H9 (cell line): Measurements from ENCODE around the gene MYO10. TPM values are rescaled to one million over a fixed set of nuclear protein-coding genes. Genes with fewer than 3 reads are reported as not detected.

Experiments
- DNase-seq: peaks from one replicate; pipeline ENCODE4 v3.0.0-alpha.2; 2017
- H2AFZ ChIP-seq: one replicate; pipeline ENCODE4 v1.6.1; 2013; ENCODE audit warnings: mild to moderate bottlenecking, low read length, control low read depth, moderate library complexity
- H2AK5ac ChIP-seq: 2 replicates; pipeline ENCODE4 v1.6.1; 2013; ENCODE audit warnings: low read length, control low read depth, mixed read lengths; ENCODE audit not compliant: insufficient read length
- H2BK120ac ChIP-seq: one replicate; pipeline ENCODE4 v1.6.1; 2013; ENCODE audit warnings: low read depth, mild to moderate bottlenecking, low read length, control low read depth, inconsistent platforms; ENCODE audit not compliant: poor library complexity, severe bottlenecking
- H2BK12ac ChIP-seq: 2 replicates; pipeline ENCODE4 v1.6.1; 2013; ENCODE audit warnings: low read length, control low read depth, mixed read lengths, low read depth; ENCODE audit not compliant: insufficient read length
- H2BK15ac ChIP-seq: 2 replicates; pipeline ENCODE4 v1.6.1; 2013; ENCODE audit warnings: low read depth, low read length, control low read depth
- H2BK20ac ChIP-seq: one replicate; pipeline ENCODE4 v1.6.1; 2013; ENCODE audit warnings: low read depth, mild to moderate bottlenecking, low read length, control low read depth, inconsistent platforms; ENCODE audit not compliant: poor library complexity, severe bottlenecking
- H2BK5ac ChIP-seq: 2 replicates; pipeline ENCODE4 v1.6.1; 2013; ENCODE audit warnings: low read length, control low read depth, mixed read lengths; ENCODE audit not compliant: insufficient read length
- H3K14ac ChIP-seq: 2 replicates; pipeline ENCODE4 v1.6.1; 2013; ENCODE audit warnings: low read length, control low read depth; ENCODE audit not compliant: insufficient read depth
- H3K18ac ChIP-seq: 2 replicates; pipeline ENCODE4 v1.6.1; 2013; ENCODE audit warnings: low read depth, mild to moderate bottlenecking, mixed read lengths, low read length, control low read depth; ENCODE audit not compliant: insufficient read length
- H3K23ac ChIP-seq: 2 replicates; pipeline ENCODE4 v1.6.1; 2013; ENCODE audit warnings: low read length, control low read depth, mixed read lengths, low read depth; ENCODE audit not compliant: insufficient read length
- H3K23me2 ChIP-seq: 2 replicates; pipeline ENCODE4 v1.6.1; 2013; ENCODE audit warnings: low read depth, mild to moderate bottlenecking, mixed read lengths, low read length, control low read depth; ENCODE audit not compliant: insufficient read length, poor library complexity, severe bottlenecking
- H3K27ac ChIP-seq: 2 replicates; pipeline ENCODE4 v1.5.1; 2013; ENCODE audit warnings: low read length, control low read depth, mixed read lengths, low read depth; ENCODE audit not compliant: insufficient read length
- H3K27me3 ChIP-seq: 2 replicates; pipeline ENCODE4 v1.6.1; 2013; ENCODE audit warnings: low read length, control low read depth, inconsistent platforms; ENCODE audit not compliant: insufficient read depth
- H3K4ac ChIP-seq: 2 replicates; pipeline ENCODE4 v1.6.1; 2013; ENCODE audit warnings: low read depth, mild to moderate bottlenecking, control low read depth, inconsistent platforms, low read length, moderate library complexity
- H3K4me1 ChIP-seq: 2 replicates; pipeline ENCODE4 v1.6.1; 2013; ENCODE audit warnings: low read length, control low read depth, inconsistent platforms; ENCODE audit not compliant: insufficient read depth
- H3K4me2 ChIP-seq: 2 replicates; pipeline ENCODE4 v1.6.1; 2013; ENCODE audit warnings: low read length, control low read depth, mixed read lengths; ENCODE audit not compliant: insufficient read length, insufficient read depth
- H3K56ac ChIP-seq: 2 replicates; pipeline ENCODE4 v1.6.1; 2013; ENCODE audit warnings: low read depth, mild to moderate bottlenecking, mixed read lengths, low read length, control low read depth; ENCODE audit not compliant: insufficient read length
- H3K79me1 ChIP-seq: 2 replicates; pipeline ENCODE4 v1.6.1; 2013; ENCODE audit warnings: low read depth, mild to moderate bottlenecking, moderate library complexity, low read length, control low read depth, inconsistent platforms; ENCODE audit not compliant: insufficient read depth, poor library complexity, severe bottlenecking
- H3K79me2 ChIP-seq: 2 replicates; pipeline ENCODE4 v1.6.1; 2013; ENCODE audit warnings: low read length, control low read depth, inconsistent platforms; ENCODE audit not compliant: insufficient read depth
- H3K9ac ChIP-seq: 2 replicates; pipeline ENCODE4 v1.6.1; 2013; ENCODE audit warnings: low read length, control low read depth, mixed read lengths; ENCODE audit not compliant: insufficient read length; ENCODE audit errors: extremely low read depth
- H3K9me3 ChIP-seq: one replicate; pipeline ENCODE4 v1.6.1; 2013; ENCODE audit warnings: low read depth, low read length, inconsistent platforms; ENCODE audit not compliant: control insufficient read depth
- H3T11ph ChIP-seq: one replicate; pipeline ENCODE4 v1.6.1; 2013; ENCODE audit warnings: mild to moderate bottlenecking, low read length, control low read depth, inconsistent platforms
- H4K20me1 ChIP-seq: one replicate; pipeline ENCODE4 v1.6.1; 2013; ENCODE audit not compliant: control insufficient read depth, insufficient read length, insufficient read depth
- H4K5ac ChIP-seq: 2 replicates; pipeline ENCODE4 v1.6.1; 2013; ENCODE audit warnings: low read depth, mild to moderate bottlenecking, mixed read lengths, low read length, control low read depth; ENCODE audit not compliant: insufficient read length
- H4K8ac ChIP-seq: replicated peaks from 2 replicates; pipeline ENCODE4 v1.6.1; 2013; ENCODE audit warnings: low read length, control low read depth, mixed read lengths, low read depth; ENCODE audit not compliant: insufficient read length
- H4K91ac ChIP-seq: 2 replicates; pipeline ENCODE4 v1.6.1; 2013; ENCODE audit warnings: low read depth, mild to moderate bottlenecking, moderate library complexity, mixed read lengths, low read length, control low read depth; ENCODE audit not compliant: insufficient read length
- H3K27ac Mint-ChIP-seq, 3 experiments: 2 replicates in 2 of 3; 3 replicates in 1 of 3; pipeline ENCODE4 v1.8.0; 2020 to 2021; ENCODE audit warnings: mixed read lengths in 3 of 3, mild to moderate bottlenecking in 1 of 3, moderate library complexity in 1 of 3
- H3K27me3 Mint-ChIP-seq: 2 replicates; pipeline ENCODE4 v1.8.0; 2021; ENCODE audit warnings: low read depth, mild to moderate bottlenecking, moderate library complexity, mixed read lengths
- H3K36me3 Mint-ChIP-seq, 3 experiments: 2 replicates in 2 of 3; 3 replicates in 1 of 3; pipeline ENCODE4 v1.8.0; 2020 to 2021; ENCODE audit warnings: low read depth in 3 of 3, mixed read lengths in 3 of 3; ENCODE audit not compliant: insufficient read depth in 1 of 3
- H3K4me1 Mint-ChIP-seq, 2 experiments: 2 replicates each; pipeline ENCODE4 v1.8.0; 2020; ENCODE audit warnings: mixed read lengths in 2 of 2
- H3K4me3 Mint-ChIP-seq, 2 experiments: 2 replicates in 1 of 2; 3 replicates in 1 of 2; pipeline ENCODE4 v1.8.0; 2020 to 2021; ENCODE audit warnings: mild to moderate bottlenecking in 2 of 2, mixed read lengths in 2 of 2, moderate library complexity in 1 of 2
- H3K9me3 Mint-ChIP-seq, 2 experiments: 2 replicates in 1 of 2; 3 replicates in 1 of 2; pipeline ENCODE4 v1.8.0; 2020; ENCODE audit warnings: mild to moderate bottlenecking in 2 of 2, mixed read lengths in 2 of 2, moderate library complexity in 1 of 2
- WGBS: extraction: QIAGEN DNeasy Blood & Tissue Kit; methylation state at CpG from one replicate; pipeline ENCODE4 v1.1.7; 2013; ENCODE audit warnings: missing lambda C conversion rate, low lambda C conversion rate, mixed read lengths; ENCODE audit not compliant: insufficient read length; ENCODE audit errors: extremely low coverage; 5-methylcytosine and 5-hydroxymethylcytosine counted together
- total RNA-seq: library from RNA; stranded (reverse); gene quantifications from 2 replicates; pipeline ENCODE4 v1.2.1, GENCODE V29; 2021
- TF ChIP-seq, protein P1 (sequence below): fragments of 200-600 bp; sonication (generic); conservative IDR thresholded peaks from 3 replicates; pipeline ENCODE4 v1.8.0; 2021; ENCODE audit warnings: antibody characterized with exemption, mild to moderate bottlenecking

MYO10 gene
- total RNA-seq, 1 experiment from 2014 or later, result 127 TPM

DNA sequence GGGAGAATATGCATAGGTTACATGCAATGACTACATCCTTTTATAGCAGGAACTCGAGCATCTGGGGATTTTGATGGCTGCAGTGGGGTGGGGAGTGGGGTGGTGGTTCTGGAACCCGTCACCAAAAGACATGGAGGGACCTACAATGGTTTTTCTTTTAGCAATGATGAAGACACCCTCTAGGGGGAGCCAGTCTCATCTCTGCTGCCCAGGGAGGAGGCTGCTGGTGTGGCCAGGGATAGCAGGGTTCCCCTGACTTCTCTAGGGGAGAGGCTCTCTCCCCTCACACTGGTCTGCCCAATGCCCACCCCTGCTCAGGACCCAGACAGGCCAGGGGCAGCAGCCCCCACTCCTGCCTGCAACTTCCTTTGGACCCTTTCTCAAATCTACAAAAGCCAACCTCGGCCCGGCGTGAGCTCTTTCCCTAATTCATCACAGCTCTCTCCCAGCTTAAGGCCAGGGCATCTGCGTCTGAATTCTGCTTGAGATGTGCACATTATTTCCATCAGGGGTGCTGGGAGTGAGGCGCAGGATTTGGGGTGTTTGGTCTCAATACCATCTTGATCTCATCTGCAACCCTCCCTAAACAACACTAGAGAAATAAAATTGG, 245.7 kb downstream of the MYO10 start:
- Histone ChIP-seq H2BK120ac (no peak overlapping the region), H2BK15ac (no peak overlapping the region), H2BK5ac (no peak overlapping the region), H3K79me1 (peaks cover 9% of the 10 kb centered on the region), H3K79me2 (no peaks in the 10 kb centered on the region), H4K91ac (no peak overlapping the region), H3K27ac (no peak overlapping the region), H2BK20ac (no peak overlapping the region), H3K4ac (no peak overlapping the region), H3K23ac (no peak overlapping the region), H3K4me2 (no peak overlapping the region), H3K14ac (no peak overlapping the region), H4K8ac (no peak overlapping the region), H4K20me1 (no peaks in the 10 kb centered on the region), H2AK5ac (no peak overlapping the region), H3K9ac (no peak overlapping the region), H3K4me1 (no peaks in the 10 kb centered on the region), H3T11ph (no peak overlapping the region), H2BK12ac (no peak overlapping the region), H3K23me2 (no peaks in the 10 kb centered on the region), H3K9me3 (no peaks in the 10 kb centered on the region), H3K27me3 (no peaks in the 10 kb centered on the region), H3K18ac (no peak overlapping the region), H2AFZ (no peak overlapping the region), H4K5ac (no peak overlapping the region), H3K56ac (no peak overlapping the region)
- H3K36me3 Mint-ChIP-seq, result peaks cover 51 to 93% (median 86%) of the 10 kb centered on the region in 3 experiments; a peak in 6 of 7 replicates
- H3K9me3 Mint-ChIP-seq, result no peaks in the 10 kb centered on the region
- peak; percentile 68 for DNase-seq
- H3K4me1 Mint-ChIP-seq, result peaks cover 9% of the 10 kb centered on the region in 2 experiments
- WGBS, result no CpG with 5 or more reads among the region's 7 CpGs
- H3K27me3 Mint-ChIP-seq, result no peaks in the 10 kb centered on the region
- H3K4me3 Mint-ChIP-seq, result no peak overlapping the region
- TF ChIP-seq, protein P1, sequence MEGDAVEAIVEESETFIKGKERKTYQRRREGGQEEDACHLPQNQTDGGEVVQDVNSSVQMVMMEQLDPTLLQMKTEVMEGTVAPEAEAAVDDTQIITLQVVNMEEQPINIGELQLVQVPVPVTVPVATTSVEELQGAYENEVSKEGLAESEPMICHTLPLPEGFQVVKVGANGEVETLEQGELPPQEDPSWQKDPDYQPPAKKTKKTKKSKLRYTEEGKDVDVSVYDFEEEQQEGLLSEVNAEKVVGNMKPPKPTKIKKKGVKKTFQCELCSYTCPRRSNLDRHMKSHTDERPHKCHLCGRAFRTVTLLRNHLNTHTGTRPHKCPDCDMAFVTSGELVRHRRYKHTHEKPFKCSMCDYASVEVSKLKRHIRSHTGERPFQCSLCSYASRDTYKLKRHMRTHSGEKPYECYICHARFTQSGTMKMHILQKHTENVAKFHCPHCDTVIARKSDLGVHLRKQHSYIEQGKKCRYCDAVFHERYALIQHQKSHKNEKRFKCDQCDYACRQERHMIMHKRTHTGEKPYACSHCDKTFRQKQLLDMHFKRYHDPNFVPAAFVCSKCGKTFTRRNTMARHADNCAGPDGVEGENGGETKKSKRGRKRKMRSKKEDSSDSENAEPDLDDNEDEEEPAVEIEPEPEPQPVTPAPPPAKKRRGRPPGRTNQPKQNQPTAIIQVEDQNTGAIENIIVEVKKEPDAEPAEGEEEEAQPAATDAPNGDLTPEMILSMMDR, result peak; percentile 87
- H3K27ac Mint-ChIP-seq, result peak overlapping the region; percentile 70 to 78 (median 71); a peak in 4 of 7 replicates
